ENCODE results near the gene FOXO3.
"Not testable (repeated sequence)": the region's sequence is repeated elsewhere in the genome, so short reads cannot be mapped to it uniquely, and the experiment has no call there.

The FOXO3 gene

DNA sequence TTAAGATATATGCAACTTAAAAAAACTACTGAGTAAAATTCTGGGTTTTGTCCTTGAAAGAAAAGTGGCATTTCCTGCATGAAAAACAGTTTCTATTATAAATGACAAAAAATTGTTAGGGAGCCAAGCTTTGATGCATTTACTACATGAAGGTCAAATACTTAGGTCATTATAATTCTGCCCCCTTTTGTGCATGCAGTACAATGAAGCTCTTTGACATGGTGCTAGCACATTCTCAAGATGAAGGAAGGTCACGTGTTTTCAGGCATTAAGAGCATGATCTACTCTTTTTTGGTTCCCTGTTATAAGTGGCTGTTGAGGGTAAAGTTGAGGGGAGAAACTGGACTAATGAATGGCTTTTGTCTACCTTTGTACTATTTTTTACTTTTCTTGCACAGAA is 72.7 kb downstream of the FOXO3 start:
- DNase-seq = no peak

DNA sequence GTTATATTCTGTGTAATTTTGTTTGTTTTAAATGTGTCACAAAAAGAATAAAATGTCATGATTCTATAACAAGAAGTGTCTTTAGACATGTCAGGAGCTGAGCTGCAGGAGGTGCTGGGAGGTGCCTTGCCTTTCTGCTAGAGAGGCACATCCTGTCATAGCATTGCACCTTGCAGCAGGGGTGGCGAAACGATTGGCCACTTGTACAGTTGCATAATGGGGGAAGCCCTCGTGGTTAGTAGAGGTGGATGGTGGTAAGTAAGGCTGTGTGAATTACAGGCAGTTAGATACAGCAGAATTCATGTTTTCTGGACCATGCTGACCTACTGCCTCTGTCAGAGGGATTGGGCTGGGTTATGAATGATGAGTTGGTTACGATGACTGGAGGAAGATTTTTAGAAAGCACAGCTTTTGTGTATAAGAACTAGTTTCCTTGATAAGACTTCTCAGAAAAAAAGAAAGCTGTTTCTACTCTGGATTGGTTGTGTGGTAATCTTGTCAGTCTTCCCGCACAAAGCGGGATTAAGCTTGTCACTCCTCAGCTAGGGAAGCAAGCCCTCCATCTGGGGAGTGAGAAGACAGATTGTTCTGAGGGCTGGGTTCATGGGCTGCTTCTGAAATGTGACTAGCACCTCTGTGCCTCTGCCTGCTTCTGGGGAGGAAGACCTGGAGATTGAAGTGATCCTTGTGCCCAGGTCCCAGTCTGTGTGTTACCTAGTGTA is 74.9 kb downstream of the FOXO3 start:
- DNase-seq = no peak

DNA sequence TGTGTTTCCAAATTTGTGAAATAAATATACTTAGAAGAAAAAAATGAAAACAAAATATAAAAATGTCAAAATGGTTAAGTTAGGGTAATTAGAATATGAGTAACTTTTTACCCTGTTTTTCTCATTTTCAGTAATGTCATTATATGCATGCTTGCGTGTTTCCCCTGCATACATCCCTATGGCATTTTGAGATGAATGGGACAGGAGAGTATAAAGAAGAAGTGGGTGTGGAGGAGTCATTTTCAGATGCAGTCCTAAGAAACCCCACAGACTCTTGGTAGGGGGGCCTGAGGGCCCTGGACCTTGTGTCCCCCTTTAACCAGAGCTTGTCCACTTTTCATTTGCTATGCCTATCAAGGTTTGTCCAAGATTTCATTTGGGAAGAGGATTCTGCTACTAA is 77.2 kb downstream of the FOXO3 start:
- DNase-seq = no peak

DNA sequence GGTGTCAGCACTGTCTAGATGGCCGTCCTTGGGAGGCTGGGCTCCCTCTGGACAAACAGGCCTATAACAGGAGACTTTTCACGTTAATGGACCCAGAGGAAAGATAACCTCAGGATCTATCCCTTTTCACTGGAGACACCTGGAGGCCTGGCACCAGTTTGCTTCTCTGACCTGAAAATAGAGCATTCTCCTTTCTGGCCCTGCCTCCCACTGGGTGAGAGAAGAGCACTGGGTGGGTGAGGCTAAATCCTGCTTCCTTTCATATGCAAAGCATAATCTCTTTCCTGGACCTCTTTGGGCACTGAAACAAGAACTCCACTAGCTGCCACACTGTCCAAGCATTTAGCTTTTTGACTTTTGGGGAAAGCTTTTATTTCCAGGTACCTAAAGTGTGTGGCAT is 78.3 kb downstream of the FOXO3 start:
- DNase-seq = no peak

DNA sequence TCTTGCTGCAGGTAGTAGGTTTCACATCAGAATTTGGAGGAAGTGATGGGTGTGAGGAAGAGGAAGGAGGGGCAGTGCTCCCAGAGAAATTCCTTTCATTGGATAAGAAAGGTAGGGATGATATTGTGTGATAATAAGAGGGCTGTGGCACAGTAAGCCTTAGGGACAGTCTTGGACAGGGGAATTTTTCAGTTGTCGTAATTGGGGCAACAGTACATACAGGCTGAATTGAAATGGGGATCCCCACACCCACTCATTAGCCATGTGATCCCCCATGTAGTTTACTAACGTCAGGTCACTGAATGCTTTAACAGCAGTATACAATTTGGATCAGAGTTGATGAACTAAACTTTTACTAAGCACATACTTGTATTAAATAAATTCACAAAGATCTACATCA is 79.4 kb downstream of the FOXO3 start:
- DNase-seq = no peak

DNA sequence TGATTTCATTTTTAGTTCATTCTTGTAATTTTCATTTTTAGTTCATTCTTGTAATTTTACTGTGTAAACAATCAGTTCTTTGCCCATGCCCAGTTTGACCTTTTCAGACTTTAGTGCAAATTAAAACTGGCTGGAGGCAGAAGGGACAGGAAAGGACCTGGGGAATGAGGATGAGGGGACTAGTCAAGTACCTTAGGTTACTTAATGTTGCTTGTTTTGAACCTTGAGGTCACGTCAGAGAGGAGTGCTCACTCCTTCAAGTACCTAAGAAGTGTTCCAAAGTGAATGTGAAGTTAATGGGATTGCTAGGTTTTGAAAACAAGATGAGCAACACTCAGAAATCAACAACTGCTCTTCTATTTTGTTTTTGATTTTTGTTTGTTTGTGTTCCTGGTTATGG is 82.5 kb downstream of the FOXO3 start:
- DNase-seq = no peak

DNA sequence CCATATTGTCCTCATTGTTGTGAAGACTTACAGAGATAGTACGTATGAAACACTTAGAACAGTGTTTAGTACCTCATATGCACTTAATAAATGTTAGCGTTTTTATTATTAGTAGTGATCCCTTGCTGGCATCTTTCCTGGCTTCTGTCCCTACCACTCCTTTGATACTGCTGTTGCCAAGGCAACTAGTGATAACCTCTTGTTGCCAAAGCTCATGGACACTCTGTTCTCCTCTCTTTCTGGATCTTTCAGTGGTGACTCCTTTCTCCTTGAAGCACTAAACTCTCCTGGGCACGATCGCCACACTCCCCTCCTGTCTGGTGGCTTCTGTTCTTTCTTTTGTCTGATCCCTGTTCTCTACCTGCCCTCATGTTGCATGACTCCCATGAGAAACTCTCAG is 83.5 kb downstream of the FOXO3 start:
- DNase-seq = no peak

DNA sequence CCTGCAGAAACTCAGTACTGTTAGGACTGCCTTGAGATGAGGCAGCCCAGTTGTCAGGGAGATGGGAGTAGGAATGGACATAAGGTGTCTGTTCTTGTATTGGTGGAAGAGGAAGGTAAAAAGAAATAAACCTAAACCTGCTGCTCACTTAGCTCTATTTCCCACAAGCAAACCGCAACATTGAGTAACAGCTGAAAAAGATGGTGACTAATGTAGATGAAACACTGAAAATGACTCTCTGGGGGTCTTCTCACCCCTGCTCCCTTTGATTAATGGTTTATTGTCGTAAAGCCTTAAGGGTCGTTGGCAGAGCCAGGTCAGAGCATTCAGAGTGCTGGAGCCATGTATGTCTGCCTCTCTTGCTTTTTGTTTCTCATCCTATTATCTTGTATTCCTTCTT is 87.5 kb downstream of the FOXO3 start:
- DNase-seq = peak; percentile 41

DNA sequence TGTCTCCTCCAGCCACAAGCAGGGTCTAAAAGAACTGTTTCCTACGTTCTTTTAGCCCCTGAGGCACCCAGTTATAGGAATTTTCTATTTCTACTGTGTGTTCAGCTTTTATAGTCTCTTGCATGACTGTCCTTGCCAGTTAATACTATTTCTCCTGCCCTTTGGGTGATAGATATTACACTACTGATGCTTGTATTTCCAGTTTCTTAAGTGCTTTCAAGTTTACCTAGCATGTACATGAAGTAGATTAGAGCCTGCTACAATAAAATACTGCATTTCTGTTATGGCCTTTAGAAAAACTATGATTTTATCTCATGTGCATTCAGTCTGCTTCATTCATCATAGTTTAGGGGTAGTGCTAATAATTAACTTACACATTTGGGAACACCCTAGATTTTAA is 89.6 kb downstream of the FOXO3 start:
- no peak for DNase-seq

DNA sequence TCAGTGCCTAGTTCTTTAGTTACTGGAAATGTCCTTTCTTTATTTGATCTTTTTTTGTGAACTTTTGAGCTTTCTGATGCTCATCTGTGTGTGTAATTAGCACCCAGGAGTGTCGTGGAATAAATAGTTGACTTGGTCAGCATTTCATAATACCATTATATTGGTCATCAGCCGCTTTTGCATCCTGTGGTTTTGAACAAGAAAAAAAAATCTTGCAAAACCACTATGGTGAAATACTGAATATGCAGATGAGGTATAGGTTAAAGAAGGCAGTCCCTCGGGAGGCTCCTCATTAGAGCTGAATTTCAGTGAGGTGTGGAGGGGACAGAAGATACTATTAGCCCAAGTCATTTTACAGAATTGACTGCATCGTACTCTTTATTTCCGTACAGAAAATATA is 90.1 kb downstream of the FOXO3 start:
- peak; percentile 85 for DNase-seq

DNA sequence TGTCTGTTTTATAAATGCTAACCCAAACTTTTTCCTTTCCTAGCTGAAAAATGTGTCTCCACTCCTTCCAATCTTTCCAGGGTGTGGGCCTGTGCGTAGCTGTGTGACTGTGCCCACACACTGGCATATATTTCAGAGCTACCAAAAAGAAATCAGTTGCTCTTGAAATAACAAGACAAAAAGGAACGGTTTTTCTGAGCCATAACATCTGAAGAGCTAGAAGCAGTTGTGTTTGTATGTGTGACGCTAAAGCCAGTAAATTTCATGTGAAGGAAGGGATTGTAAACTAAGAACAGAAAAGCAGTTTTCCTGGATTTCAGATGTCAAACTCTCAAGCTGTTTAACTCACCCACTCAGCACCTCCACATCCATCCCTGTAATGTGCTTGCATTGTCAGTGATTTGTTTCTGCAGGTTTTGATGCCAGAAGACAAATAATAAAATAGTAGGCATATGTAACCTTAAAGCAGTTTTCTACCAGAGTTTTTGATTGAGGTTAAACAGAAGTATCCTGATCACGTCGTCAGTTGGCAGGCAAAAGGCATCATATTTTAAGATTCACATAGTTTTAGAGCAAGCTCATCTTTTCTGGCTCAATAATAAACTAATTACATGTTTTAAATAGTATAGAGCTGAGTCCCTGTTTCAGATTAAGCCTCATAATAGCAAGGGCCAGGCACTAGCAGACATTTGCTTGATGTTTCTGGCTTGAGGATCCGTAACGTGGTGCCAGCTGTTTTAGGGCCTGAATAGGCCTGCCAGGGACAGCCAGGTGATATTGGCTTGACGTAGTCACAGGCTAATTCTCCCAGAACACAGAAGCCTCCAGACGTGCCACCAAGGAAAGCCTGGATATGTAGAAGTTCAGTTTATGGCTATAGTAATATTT is 90.9 kb downstream of the FOXO3 start:
- DNase-seq = peak; percentile 94

DNA sequence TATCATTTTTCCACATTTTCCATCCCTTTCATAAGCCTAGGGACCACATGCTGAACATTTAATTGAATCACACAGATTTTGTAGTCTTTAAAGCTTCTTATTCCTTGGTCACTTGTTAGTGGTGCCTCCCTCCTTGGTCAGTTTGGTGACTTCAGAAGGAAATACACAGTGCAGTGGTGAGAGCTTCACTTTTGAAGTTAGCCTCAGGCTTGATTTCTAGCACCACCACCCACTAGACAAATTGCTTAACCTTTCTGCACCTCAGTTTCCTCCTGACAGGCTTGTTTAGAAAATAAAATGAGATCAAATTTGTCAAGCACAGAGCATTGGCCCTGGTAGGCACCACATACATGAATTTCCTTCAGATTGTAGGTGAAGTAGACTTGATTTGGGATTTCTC is 91.7 kb downstream of the FOXO3 start:
- DNase-seq = no peak

DNA sequence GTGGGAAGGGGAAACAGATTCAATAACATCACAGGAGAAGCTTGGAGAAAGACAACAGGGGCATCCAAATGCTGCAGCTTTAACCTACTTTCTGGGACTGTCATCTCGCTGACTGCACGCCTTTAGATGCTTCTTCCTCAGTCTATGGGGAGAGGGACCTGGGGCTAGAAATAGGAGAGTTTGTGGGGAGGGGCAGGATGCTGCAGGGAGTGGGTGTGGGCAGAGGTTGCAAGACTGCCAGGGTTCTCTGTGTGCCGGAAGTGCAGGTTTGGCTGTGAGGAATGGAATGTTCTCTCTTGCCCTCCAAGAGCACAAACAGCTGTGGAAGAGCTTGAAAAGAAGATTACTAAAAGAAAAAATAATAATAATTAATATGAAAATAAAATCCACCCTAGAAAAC is 93.2 kb downstream of the FOXO3 start:
- peak; percentile 47 for DNase-seq

DNA sequence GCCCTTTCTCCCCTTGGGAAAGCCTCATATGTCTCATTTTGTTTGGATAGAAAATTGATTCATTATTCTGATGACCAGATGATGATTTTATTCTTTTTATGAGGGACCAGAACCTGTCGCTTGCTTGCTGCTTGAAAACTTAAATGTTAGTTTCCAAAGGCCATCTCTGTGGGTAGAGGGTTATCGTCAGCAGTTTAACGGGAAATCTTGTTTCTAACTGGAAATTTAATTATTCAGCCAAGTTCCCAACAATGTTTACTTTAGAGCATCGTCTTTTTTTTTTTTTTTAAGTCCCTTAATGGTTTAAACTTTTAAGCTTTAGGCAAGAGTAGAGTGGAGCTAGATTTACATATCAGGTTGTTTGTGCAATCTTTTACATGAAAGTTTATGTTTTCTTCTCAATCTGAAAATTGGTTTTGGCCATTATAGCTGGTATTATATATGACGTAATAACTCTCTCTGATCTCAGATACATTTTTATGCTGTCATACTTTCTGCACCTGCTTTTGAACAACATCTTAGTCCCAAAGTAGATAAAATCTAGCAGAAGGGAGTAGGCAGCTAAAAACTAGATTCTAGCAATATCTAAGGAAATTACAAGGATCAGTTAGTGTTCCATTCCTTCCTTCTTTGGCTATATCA is 93.9 kb downstream of the FOXO3 start:
- no peak for DNase-seq

DNA sequence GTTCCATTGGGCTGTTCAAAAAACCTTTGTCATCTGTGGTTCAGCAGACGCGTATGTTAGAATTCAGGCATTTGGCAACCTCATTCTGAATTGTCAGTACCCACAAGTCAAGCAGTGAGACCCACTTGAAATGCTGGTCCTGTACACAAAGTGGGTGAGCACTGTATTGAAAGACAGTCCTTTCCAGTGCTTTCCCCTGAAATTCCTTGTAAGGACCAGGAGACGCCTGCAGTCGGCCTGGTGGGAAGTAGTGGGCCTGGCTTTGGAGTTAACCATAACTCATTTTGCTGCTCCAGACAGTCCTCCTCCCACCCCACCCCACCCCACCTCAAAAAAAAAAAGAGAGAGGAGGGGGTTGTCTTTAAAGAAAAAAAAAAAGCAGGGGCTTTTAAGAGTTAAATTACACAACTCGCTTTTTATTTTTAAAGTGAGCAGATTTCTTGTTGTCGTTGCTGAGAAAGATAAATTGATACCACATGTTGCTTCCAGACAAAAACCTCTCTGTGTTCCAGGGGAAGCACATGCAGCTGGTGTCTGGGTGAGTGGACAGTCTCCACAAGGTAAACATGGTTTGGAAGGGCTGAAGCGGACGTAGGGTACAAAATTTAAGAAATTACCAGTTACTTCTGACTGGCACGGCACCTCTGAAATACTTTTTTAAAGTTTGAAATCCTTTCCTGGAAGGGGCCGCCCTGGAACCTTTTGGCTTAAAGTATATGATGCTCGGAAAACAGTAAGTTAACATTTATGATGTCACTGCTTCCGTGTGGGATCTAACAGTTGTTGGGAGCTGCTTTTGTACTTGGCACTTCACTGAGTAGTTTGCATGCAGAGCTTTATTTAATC is 95.3 kb downstream of the FOXO3 start:
- DNase-seq = peak; percentile 70

DNA sequence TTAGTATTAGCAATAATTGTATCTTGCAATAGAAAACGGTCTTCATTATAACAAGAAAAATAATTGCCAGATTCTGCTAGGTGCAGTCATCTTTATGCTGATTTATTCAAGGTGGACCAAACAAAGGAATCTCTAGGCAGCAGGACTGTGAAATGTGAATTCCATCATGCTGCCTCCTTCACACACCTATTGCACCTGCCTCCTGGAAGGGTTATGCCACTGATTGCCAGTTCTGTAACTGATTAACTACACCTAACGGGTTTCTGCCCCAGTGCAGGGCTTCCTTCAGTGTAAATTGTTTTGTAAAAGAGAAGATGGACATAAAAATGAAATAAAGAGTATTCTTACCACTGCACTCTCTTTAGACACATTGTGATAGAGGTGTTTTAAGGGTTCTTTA is 96.1 kb downstream of the FOXO3 start:
- DNase-seq = no peak

DNA sequence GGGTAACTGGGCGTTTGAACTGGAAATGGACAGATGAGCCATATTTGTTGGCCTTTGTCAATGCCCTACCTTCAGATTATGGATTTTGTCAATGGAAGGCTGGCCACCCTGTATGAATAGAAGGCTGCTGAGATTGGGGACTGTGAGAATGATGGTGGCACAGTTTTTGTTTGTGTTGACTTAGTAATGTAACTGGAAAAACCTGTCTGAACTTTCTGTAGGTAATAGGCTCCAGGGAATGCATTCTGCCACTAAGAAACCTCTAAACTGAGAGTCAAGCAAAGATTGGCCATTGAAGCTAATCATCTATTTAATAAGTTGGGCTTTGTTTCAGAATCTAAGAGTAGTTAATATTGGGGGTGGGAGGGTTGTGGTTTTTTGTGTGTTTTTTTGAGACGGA is 97.5 kb downstream of the FOXO3 start:
- no peak for DNase-seq

DNA sequence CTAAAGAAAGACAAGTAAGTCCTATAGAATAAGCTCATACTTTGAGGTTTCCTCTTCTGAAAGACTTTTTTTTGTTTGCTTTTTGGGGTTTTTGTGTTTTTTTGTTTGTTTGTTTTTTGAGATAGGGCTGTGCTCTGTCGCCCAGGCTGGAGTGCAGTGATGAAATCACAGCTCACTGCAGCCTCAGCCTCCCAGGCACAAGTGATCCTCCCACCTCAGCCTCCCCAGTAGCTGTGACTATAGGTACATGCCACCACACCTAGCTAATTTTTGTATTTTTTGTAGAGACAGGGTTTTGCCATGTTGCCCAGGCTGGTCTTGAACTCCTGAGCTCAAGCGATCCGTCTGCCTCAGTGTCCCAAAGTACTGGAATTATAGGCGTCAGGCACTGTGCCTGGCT is 98.1 kb downstream of the FOXO3 start:
- not testable (repeated sequence) for DNase-seq

DNA sequence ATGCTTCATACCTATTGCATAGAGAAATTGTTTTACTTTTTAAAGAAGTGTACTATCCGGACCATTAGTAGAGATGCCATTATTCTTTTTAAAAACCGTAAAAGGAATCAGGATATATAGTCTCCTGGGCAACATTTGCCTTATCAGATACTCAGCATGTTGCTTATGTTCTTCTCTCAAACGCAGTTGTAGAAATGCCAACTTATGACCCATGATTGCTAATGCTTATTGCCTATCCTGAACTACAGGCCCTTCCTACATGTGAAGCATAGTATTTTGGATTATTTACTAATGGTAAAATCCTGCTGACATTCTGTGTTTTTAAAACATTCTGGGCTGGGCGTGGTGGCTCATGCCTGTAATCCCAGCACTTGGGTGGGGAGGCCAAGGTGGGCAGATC is 99.5 kb downstream of the FOXO3 start:
- DNase-seq = peak; percentile 42

DNA sequence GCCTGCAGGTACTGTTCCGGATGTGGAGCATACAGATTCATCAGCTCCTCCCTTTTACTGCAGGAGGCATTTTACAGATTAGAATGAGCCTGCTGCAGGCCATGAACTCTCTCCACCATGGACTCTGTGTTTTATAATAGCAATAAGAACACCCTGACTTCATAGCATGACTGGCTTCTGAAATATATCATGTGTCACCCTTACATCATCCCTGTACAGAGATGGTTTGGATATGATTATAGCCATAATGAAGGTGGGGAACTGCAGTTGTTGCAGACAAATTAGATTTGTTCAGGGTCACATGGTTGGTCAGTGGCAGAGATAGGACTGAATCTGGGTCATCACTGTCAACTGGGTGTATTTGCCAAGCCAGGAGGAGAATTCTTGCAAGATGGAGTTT is 100.7 kb downstream of the FOXO3 start:
- DNase-seq = peak; percentile 88

DNA sequence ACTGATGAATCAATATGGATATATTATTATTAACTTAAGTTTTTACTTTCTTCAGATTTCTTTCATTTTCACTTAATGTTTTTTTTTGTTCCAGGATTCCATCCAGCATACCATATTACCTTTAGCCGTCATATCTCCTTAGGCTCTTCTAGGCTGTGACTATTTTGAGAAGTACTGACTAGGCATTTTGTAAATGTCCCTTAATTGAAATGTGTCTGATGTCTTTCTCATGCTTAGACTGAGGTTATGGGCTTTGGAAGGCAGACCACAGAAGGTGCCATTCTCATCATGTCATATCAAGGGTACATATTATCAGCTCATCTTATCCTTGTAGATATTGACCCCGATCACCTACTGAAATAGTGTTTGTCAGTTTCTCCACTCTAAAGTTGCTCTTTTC is 101.3 kb downstream of the FOXO3 start:
- no peak for DNase-seq

DNA sequence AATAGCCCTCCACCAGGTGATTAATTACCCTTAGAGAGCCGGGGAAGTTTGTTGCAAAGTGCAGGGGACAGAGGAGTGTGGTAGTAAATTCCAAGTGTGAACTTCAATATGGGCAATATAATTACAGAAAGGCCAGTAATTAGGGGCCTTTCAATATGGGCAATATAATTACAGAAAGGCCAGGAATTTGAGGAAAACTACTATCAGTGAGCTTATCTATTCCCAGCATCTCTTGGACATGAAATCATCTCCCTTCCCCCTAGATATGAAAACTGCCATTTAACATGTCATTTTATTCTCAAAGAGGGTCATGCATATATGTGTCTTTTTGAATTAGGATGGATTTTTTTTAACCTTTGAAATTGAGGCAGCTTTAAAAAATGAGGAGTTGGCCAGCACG is 102.0 kb downstream of the FOXO3 start:
- no peak for DNase-seq

DNA sequence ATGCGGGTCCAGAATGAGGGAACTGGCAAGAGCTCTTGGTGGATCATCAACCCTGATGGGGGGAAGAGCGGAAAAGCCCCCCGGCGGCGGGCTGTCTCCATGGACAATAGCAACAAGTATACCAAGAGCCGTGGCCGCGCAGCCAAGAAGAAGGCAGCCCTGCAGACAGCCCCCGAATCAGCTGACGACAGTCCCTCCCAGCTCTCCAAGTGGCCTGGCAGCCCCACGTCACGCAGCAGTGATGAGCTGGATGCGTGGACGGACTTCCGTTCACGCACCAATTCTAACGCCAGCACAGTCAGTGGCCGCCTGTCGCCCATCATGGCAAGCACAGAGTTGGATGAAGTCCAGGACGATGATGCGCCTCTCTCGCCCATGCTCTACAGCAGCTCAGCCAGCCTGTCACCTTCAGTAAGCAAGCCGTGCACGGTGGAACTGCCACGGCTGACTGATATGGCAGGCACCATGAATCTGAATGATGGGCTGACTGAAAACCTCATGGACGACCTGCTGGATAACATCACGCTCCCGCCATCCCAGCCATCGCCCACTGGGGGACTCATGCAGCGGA is 102.9 kb downstream of the FOXO3 start:
- DNase-seq = not testable (repeated sequence)

Data from HCEC 1CT (cell line).